Adrenal gland (tissue), 12 donors: ENCODE data around the gene FXYD5. TPM values are rescaled to one million over a fixed set of nuclear protein-coding genes. Genes with fewer than 3 reads are reported as not detected.
A peak's percentile ranks its signal among the peaks of the same experiment; 100 is the strongest.

ENCODE experiments used
- DNase-seq, 7 donors: peaks; one replicate each; pipeline ENCODE4 v3.0.0-alpha.2; 2019 to 2020
- H3K27ac ChIP-seq, 5 donors: fragments of 200-600 bp; sonication (generic) in 4 of 5; 1 replicate in 3 of 5; 2 replicates in 2 of 5; pipeline versions ENCODE4 v1.5.1 to v1.8.0; 2016 to 2020; ENCODE audit warnings: mild to moderate bottlenecking in 1 of 5
- H3K27me3 ChIP-seq: fragments of 200-600 bp; 2 replicates; pipeline ENCODE4 v1.8.0; 2021
- H3K36me3 ChIP-seq, 2 donors: fragments of 200-600 bp; replicated peaks in 1 of 2; 1 replicate in 1 of 2; 2 replicates in 1 of 2; pipeline versions ENCODE4 v1.5.1 to v1.8.0; 2018 to 2022
- H3K4me1 ChIP-seq, 2 donors: fragments of 200-600 bp; replicated peaks in 1 of 2; 1 replicate in 1 of 2; 2 replicates in 1 of 2; pipeline versions ENCODE4 v1.5.1 to v1.8.0; 2018 to 2021
- H3K4me3 ChIP-seq, 4 donors: fragments of 200-600 bp; sonication (generic) in 3 of 4; one replicate each; pipeline ENCODE4 v1.5.1; 2016 to 2018
- H3K9me3 ChIP-seq, 3 donors: fragments of 200-600 bp; sonication (generic) in 1 of 3; replicated peaks in 1 of 3; 1 replicate in 2 of 3; 2 replicates in 1 of 3; pipeline versions ENCODE4 v1.5.1 to v1.8.0; 2016 to 2021
- POLR2A ChIP-seq, 2 donors: fragments of 450-650 bp; IDR thresholded peaks; one replicate each; pipeline ENCODE4 v1.6.1; 2017; ENCODE audit warnings: antibody characterized with exemption in 2 of 2, mild to moderate bottlenecking in 2 of 2, moderate library complexity in 1 of 2
- WGBS, 4 donors: extraction: QIAGEN DNeasy Blood & Tissue Kit in 2 of 4; methylation state at CpG; one replicate each; pipeline versions ENCODE4 v1.1.5 to v1.1.7; 2013 to 2017; 5-methylcytosine and 5-hydroxymethylcytosine counted together
- intact Hi-C, 2 donors: fragments of 100-400 bp; cut with DNase I; formaldehyde crosslinking; loops; one replicate each; pipeline versions ENCODE4 v1.14.1 to v1.15.0; 2022 to 2023
- polyA plus RNA-seq, 3 donors: library from polyadenylated mRNA; stranded (reverse); fragments of 200-250 nt in 2 of 3; fragments of 350-450 nt in 1 of 3; fragmentation: Illumina TruSeq in 1 of 3; extraction: RNeasy Lipid Tissue Mini Kit (QIAGEN cat#74804) in 1 of 3; gene quantifications; one replicate each; pipeline ENCODE4 v1.2.3, GENCODE V29; 2013 to 2014
- total RNA-seq, 9 donors: library from RNA; depleted of rRNA in 4 of 9; stranded (reverse); fragments of >200 nt in 4 of 9; fragments of 120-200 nt in 1 of 9; fragmentation: NEBNext Ultra II Directional in 1 of 9; extraction: Animal tissue kit (Norgen Biotek cat#: 25700) in 1 of 9; gene quantifications; one replicate each; pipeline versions ENCODE4 v1.1.0 to v1.2.4, GENCODE V29; 2013 to 2023
- TF ChIP-seq, protein P1 (sequence below), 6 experiments: fragments of 450-650 bp in 4 of 6; fragments of 200-600 bp in 2 of 6; sonication (generic) in 1 of 6; IDR thresholded peaks; 1 replicate in 5 of 6; 2 replicates in 1 of 6; pipeline versions ENCODE4 v1.5.1 to v1.8.0; 2016 to 2021; ENCODE audit warnings: antibody characterized with exemption in 6 of 6, mild to moderate bottlenecking in 2 of 6, moderate library complexity in 1 of 6
- donor health status: healthy with polysubstance abuse.
- donor health status: Bipolar disorder and iron deficiency.
- donor health status: DM: yes; HTN: yes; CAD: no.
- donor health status: DM: no; HTN: no; CAD: no.
- donor health status: DM: no; HTN: no; CAD: no.
- donor health status: DM: yes; HTN: yes; CAD: no.

The FXYD5 gene
- total and polyA plus RNA-seq, 12 donors, result 4.2 to 123 (median 38.9) TPM

DNA sequence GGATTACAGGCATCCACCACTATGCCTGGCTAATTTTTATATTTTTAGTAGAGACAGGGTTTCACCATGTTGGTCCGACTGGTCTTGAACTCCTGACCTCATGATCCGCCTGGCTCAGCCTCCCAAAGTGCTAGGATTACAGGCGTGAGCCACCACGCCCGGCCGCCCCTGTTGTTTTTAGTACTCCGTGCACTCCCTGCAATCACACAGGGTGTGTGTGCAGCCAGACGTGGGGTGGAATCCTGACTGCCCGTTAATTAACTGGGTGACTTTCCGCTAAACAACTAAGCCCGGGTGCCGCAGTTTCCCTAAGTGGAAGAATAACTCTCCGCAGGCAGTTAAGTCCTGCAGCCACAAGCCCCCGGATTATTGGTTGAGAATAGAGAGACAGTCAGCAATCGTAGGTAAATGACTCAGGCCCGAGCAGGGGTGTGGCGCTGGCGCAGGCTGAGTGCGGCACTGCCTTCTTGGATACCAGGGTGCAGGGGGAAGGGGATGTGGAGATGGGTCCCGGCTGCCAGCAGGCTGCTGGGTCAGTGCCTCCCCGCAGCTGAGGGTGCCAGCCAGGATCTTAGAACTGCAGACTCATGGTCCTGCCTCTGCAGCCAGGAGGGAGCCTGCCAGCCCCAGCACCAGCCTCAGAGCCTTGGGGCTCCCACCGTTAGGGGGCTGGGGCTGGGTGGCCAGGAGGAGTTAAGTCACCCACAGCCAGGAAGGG lies 45.0 kb upstream of the FXYD5 start:
- intact Hi-C loops, result no loop called here
- WGBS, 4 donors, result 67 to 72% (median 71%) methylated on average over 11 to 22 of the region's 22 CpGs

DNA sequence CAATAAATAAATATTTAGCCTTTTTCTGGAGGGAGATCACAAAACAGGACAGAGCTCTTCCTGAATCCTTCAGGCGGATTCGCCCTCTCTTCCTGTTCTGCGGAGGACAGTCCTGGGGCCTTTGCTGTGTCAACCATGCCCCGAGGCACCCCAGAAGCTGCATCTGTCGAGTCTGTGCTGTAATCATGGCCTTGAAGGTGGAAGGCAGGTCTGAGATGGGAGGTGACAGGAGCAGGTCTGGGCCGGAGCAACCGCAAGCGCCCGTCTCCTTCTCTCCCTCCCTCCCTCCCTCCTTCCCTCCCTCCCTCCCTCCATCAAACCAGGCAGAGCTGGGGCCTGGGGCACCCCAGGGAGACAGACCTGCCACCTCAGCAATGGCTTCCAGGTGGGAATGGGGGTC lies 43.6 kb upstream of the FXYD5 start:
- WGBS, 4 donors, result 53 to 65% (median 60%) methylated on average over 5 to 9 of the region's 9 CpGs
- H3K9me3 ChIP-seq, result no peaks in the 10 kb centered on the region
- H3K4me1 ChIP-seq, result no peaks in the 10 kb centered on the region
- no peak for DNase-seq
- TF ChIP-seq, protein P1, sequence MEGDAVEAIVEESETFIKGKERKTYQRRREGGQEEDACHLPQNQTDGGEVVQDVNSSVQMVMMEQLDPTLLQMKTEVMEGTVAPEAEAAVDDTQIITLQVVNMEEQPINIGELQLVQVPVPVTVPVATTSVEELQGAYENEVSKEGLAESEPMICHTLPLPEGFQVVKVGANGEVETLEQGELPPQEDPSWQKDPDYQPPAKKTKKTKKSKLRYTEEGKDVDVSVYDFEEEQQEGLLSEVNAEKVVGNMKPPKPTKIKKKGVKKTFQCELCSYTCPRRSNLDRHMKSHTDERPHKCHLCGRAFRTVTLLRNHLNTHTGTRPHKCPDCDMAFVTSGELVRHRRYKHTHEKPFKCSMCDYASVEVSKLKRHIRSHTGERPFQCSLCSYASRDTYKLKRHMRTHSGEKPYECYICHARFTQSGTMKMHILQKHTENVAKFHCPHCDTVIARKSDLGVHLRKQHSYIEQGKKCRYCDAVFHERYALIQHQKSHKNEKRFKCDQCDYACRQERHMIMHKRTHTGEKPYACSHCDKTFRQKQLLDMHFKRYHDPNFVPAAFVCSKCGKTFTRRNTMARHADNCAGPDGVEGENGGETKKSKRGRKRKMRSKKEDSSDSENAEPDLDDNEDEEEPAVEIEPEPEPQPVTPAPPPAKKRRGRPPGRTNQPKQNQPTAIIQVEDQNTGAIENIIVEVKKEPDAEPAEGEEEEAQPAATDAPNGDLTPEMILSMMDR (IDR thresholded peaks at IDR 0.05), result no peak
- TF ChIP-seq POLR2A (IDR thresholded peaks at IDR 0.05), result no peak
- no peaks in the 10 kb centered on the region for H3K36me3 ChIP-seq
- no peak overlapping the region for H3K4me3 ChIP-seq
- no peak overlapping the region for H3K27ac ChIP-seq
- H3K27me3 ChIP-seq, result no peaks in the 10 kb centered on the region
- intact Hi-C loops, result no loop called here

More for the DNA sequence above, 45.0 kb upstream of the FXYD5 start:
- TF ChIP-seq, protein P1 (IDR thresholded peaks at IDR 0.05), result no peak
- TF ChIP-seq POLR2A (IDR thresholded peaks at IDR 0.05), result no peak
- Histone ChIP-seq H3K9me3 (no peaks in the 10 kb centered on the region), H3K4me3 (no peak overlapping the region), H3K36me3 (no peaks in the 10 kb centered on the region), H3K27me3 (no peaks in the 10 kb centered on the region), H3K27ac (no peak overlapping the region), H3K4me1 (no peaks in the 10 kb centered on the region)
- no peak for DNase-seq

DNA sequence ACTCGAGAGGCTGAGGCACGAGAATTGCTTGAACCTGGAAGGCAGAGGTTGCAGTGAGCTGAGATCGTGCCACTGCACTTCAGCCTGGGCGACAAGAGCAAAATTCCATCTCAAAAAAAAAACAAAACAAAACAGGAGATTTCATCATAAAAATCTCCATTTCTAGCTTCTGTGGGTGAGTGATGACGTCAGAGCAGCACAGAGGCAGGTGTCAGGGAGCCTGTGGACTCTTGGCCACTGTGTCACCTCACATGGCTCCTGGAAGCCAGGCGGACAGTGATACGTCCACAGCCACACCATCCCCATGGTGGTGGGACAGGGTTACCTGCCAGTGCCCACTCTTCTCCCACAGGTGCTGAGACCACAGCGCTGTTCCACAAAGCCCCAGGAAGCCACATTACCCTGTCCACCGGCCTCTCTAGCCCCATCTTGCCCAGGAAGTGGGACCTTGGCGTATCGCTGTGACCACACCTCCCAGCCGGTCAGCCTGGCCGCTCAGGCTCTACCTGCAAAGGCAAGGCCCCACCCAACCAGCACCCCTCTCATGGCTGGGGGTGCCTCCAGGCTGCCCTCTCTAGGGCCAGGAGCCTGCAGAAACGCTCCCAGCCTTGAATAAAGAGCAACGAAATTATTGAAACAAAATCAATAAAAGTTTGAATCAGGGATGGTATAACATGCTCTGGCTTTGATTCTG lies 41.4 kb upstream of the FXYD5 start:
- no peak for TF ChIP-seq POLR2A (IDR thresholded peaks at IDR 0.05)
- TF ChIP-seq, protein P1 (IDR thresholded peaks at IDR 0.05), result no peak
- WGBS, 4 donors, result 72 to 88% (median 78%) methylated on average over 9 to 15 of the region's 15 CpGs
- H3K27ac ChIP-seq, result no peak overlapping the region
- intact Hi-C loops, result no loop called here
- no peak for DNase-seq
- H3K36me3 ChIP-seq, result no peaks in the 10 kb centered on the region
- no peaks in the 10 kb centered on the region for H3K27me3 ChIP-seq
- H3K9me3 ChIP-seq, result no peaks in the 10 kb centered on the region
- H3K4me1 ChIP-seq, result no peaks in the 10 kb centered on the region
- H3K4me3 ChIP-seq, result no peak overlapping the region

DNA sequence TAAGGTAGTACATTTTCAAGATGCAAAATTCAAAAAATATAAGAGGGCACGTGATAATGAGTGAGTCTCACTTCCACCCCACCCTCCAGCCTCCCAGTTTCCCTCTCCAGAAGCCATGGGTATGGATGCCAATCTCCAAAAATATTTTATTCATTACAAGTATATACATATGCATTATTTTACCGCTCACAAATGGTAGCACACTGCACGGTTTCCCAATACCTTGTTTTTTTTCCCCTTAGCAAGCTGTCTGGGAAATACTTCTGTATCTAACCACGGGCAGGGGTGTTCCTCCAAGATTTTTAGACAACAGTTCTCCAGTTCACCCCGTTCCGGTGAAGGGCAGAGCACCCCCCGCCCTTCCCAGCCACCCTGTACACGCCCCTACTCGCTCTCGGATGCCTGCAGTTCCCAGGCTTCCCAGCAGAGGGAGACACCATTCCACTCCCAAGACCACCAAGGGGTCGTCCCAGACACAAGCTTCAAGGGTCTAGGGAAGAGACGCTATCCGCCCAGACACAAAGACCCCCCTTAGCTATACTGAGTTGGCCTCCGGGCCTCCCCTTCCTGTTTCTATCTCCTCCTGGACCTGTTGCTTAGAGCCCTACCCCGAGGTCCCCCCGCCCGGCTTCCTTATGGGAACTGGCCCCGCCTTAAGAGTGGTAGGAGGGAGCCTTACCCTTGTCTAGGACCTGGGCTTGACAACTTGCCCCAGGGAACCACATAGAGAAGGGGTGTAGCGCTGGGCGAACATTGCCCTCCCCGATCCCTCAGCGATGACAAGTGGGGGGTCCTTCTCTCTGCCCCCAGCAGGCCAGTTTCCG lies 40.0 kb upstream of the FXYD5 start:
- Histone ChIP-seq H3K4me1 (peaks cover 0 to 7% of the 10 kb centered on the region in 2 donors), H3K9me3 (no peaks in the 10 kb centered on the region), H3K36me3 (no peaks in the 10 kb centered on the region), H3K4me3 (no peak overlapping the region), H3K27me3 (no peaks in the 10 kb centered on the region), H3K27ac (no peak overlapping the region)
- peak in 6 of 7 donors; percentile 36 to 66 (median 52) for DNase-seq
- TF ChIP-seq POLR2A (IDR thresholded peaks at IDR 0.05), result no peak
- TF ChIP-seq, protein P1 (IDR thresholded peaks at IDR 0.05), result peak; percentile 65 to 93 (median 84)
- intact Hi-C loops, result no loop called here
- WGBS, 4 donors, result 9 to 12% (median 11%) methylated on average over 22 to 23 of the region's 23 CpGs
